PC-3 (cell line): ENCODE measurements around the gene RIMKLA. TPM values are rescaled to one million over a fixed set of nuclear protein-coding genes. Genes with fewer than 3 reads are reported as not detected.

Experiments used
- ATAC-seq: fragments of 200-7000 bp; cut with Tn5 transposase; 2 replicates; pipeline ENCODE4 v1.9.1; 2020; ENCODE audit warnings: mild to moderate bottlenecking, moderate library complexity
- BruUV-seq: library from RNA; stranded (reverse); fragments of 400-500 nt; replicated peaks from 2 replicates; lab custom pipeline; 2021; lab: Mats Ljungman, UMichigan
- CTCF ChIA-PET: fragments of 300-600 bp; sonication (Branson Sonifier 250); formaldehyde crosslinking; loops from one replicate; lab custom pipeline; 2022; ENCODE audit warnings: antibody characterized with exemption; lab: Charles Lee
- POLR2A ChIA-PET: fragments of 300-600 bp; sonication (Branson Sonifier 250); formaldehyde crosslinking; loops from one replicate; lab custom pipeline; 2022; ENCODE audit warnings: antibody characterized with exemption; ENCODE audit not compliant: unreplicated experiment; lab: Charles Lee
- DNase-seq: peaks from one replicate; pipeline ENCODE4 v3.0.0-alpha.2; 2015
- H2AFZ ChIP-seq: fragments of 300-600 bp; sonication (generic); 2 replicates; pipeline ENCODE4 v1.6.0; 2016; ENCODE audit warnings: antibody characterized with exemption, low read length
- H3F3A ChIP-seq: fragments of 300-600 bp; sonication (generic); one replicate; pipeline ENCODE4 v1.6.0; 2017; ENCODE audit warnings: antibody characterized with exemption, low read length, control low read depth, mild to moderate bottlenecking; ENCODE audit not compliant: unreplicated experiment
- H3K27ac ChIP-seq: fragments of 300-600 bp; sonication (generic); 2 replicates; pipeline ENCODE4 v1.5.1; 2016; ENCODE audit warnings: mild to moderate bottlenecking, low read length
- H3K27me3 ChIP-seq: fragments of 300-600 bp; sonication (generic); 2 replicates; pipeline ENCODE4 v1.6.1; 2016; ENCODE audit warnings: low read length, mixed read lengths
- H3K36me3 ChIP-seq: fragments of 300-600 bp; sonication (generic); 2 replicates; pipeline ENCODE4 v1.6.1; 2016; ENCODE audit warnings: low read depth, mixed run types, low read length, mixed read lengths
- H3K4me1 ChIP-seq: fragments of 300-600 bp; sonication (generic); 2 replicates; pipeline ENCODE4 v1.5.1; 2016; ENCODE audit warnings: low read length; ENCODE audit not compliant: insufficient read depth
- H3K4me2 ChIP-seq: fragments of 300-600 bp; sonication (generic); 2 replicates; pipeline ENCODE4 v1.6.0; 2016; ENCODE audit warnings: low read length
- H3K4me3 ChIP-seq: fragments of 300-600 bp; sonication (generic); 2 replicates; pipeline ENCODE4 v1.5.1; 2016; ENCODE audit warnings: mild to moderate bottlenecking, low read length, mixed read lengths
- H3K79me2 ChIP-seq: fragments of 300-600 bp; sonication (generic); 2 replicates; pipeline ENCODE4 v1.6.1; 2017; ENCODE audit warnings: low read length, mixed read lengths
- H3K9ac ChIP-seq: fragments of 300-600 bp; sonication (generic); 2 replicates; pipeline ENCODE4 v1.6.0; 2016; ENCODE audit warnings: mild to moderate bottlenecking, low read length
- H3K9me2 ChIP-seq: fragments of 300-600 bp; sonication (generic); replicated peaks from 2 replicates; pipeline ENCODE4 v1.6.1; 2016; ENCODE audit warnings: mixed run types, low read length, mixed read lengths
- H3K9me3 ChIP-seq: fragments of 300-600 bp; sonication (generic); 2 replicates; pipeline ENCODE4 v1.6.1; 2016; ENCODE audit warnings: low read length, mixed read lengths
- H4K20me1 ChIP-seq: fragments of 300-600 bp; sonication (generic); 2 replicates; pipeline ENCODE4 v1.6.1; 2016; ENCODE audit warnings: low read length, mixed read lengths
- EZH2 ChIP-seq: fragments of 300-600 bp; sonication (generic); IDR thresholded peaks from one replicate; pipeline ENCODE4 v1.6.1; 2017; ENCODE audit warnings: antibody characterized with exemption, mild to moderate bottlenecking, low read length; ENCODE audit not compliant: unreplicated experiment
- EZH2phosphoT487 ChIP-seq: fragments of 300-600 bp; sonication (generic); IDR thresholded peaks from 2 replicates; pipeline ENCODE4 v1.6.1; 2018; ENCODE audit warnings: mild to moderate bottlenecking, antibody characterized with exemption, low read length, borderline replicate concordance
- intact Hi-C: fragments of 100-400 bp; cut with micrococcal nuclease; formaldehyde crosslinking; loops from 2 replicates; pipeline ENCODE4 v1.9.0; 2023
- total RNA-seq: library from RNA; depleted of rRNA; stranded (reverse); fragments of >200 nt; gene quantifications from 2 replicates; pipeline ENCODE4 v1.2.3, GENCODE V29; 2014
- TF ChIP-seq, protein P1 (sequence below): fragments of 300-600 bp; sonication (generic); conservative IDR thresholded peaks from 2 replicates; pipeline ENCODE4 v1.5.1; 2017; ENCODE audit warnings: antibody characterized with exemption, low read depth, mild to moderate bottlenecking, low read length

RIMKLA gene
- total RNA-seq, 1 experiment from 2014 or later, result 4.5 TPM

DNA sequence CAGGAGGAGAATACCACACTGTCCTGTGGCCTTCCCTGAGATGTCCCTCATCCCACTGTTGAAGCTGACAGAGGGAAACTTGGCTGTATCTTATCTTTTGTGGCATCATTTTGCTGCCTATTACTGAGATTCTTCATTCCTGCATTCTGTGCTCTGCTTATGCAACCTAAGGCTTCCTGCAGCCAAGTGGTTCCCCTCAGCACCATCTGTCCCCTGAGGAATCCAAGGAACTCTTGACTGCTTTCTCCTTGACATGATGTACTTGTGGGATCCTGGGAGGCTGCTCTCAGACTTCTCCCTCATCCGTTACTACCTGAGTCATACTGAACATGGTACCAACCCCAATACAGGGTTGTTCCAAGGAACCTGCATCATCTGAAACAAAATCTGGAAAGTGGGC is 21.1 kb upstream of the RIMKLA start:
- no peaks in the 10 kb centered on the region for H3K9me2 ChIP-seq
- CTCF ChIA-PET, result no interaction called here

DNA sequence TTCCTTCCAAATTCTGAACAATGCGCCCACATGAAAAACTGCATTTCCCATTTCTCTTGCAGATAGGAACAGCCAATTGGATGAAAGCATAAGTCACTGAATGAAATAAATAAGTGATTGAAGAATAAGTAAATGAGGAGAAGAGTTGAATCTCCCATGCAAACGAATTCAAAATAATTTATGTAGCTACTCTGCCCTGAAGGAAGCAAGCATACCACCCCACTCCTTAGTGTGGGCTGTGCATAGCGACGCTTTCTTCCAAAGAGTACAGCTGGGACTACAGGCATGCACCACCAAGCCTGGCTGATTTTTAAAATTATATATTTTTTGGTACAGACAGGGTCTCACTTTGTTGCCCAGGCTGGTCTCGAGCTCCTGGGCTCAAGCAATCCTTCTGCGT is 16.5 kb upstream of the RIMKLA start:
- Histone ChIP-seq H4K20me1 (no peaks in the 10 kb centered on the region), H3K4me1 (no peaks in the 10 kb centered on the region), H3K9me3 (no peaks in the 10 kb centered on the region), H3K4me2 (no peak overlapping the region), H3F3A (no peaks in the 10 kb centered on the region), H2AFZ (no peak overlapping the region), H3K27me3 (no peaks in the 10 kb centered on the region), H3K36me3 (no peaks in the 10 kb centered on the region), H3K4me3 (no peak overlapping the region), H3K79me2 (no peaks in the 10 kb centered on the region), H3K9ac (no peak overlapping the region), H3K27ac (no peak overlapping the region), H3K9me2 (no peaks in the 10 kb centered on the region)
- CTCF ChIA-PET, result no interaction called here
- DNase-seq (no peak), ATAC-seq (no peak)
- no TSS peak for BruUV-seq
- intact Hi-C loops, result no loop called here
- TF ChIP-seq EZH2phosphoT487 (no peak), EZH2 (no peak)
- TF ChIP-seq, protein P1, sequence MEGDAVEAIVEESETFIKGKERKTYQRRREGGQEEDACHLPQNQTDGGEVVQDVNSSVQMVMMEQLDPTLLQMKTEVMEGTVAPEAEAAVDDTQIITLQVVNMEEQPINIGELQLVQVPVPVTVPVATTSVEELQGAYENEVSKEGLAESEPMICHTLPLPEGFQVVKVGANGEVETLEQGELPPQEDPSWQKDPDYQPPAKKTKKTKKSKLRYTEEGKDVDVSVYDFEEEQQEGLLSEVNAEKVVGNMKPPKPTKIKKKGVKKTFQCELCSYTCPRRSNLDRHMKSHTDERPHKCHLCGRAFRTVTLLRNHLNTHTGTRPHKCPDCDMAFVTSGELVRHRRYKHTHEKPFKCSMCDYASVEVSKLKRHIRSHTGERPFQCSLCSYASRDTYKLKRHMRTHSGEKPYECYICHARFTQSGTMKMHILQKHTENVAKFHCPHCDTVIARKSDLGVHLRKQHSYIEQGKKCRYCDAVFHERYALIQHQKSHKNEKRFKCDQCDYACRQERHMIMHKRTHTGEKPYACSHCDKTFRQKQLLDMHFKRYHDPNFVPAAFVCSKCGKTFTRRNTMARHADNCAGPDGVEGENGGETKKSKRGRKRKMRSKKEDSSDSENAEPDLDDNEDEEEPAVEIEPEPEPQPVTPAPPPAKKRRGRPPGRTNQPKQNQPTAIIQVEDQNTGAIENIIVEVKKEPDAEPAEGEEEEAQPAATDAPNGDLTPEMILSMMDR, result no peak
- POLR2A ChIA-PET, result no interaction called here

More for the DNA sequence above, 21.1 kb upstream of the RIMKLA start:
- no peak for DNase-seq
- no TSS peak for BruUV-seq
- no peak for TF ChIP-seq EZH2phosphoT487
- Histone ChIP-seq H3K27me3 (no peaks in the 10 kb centered on the region), H3K9me3 (no peaks in the 10 kb centered on the region), H3K36me3 (no peaks in the 10 kb centered on the region), H3K4me2 (no peak overlapping the region), H3K9ac (no peak overlapping the region), H4K20me1 (no peaks in the 10 kb centered on the region), H3K4me3 (no peak overlapping the region), H3K4me1 (no peaks in the 10 kb centered on the region), H3F3A (no peaks in the 10 kb centered on the region), H3K27ac (no peak overlapping the region), H3K79me2 (no peaks in the 10 kb centered on the region), H2AFZ (no peak overlapping the region)
- intact Hi-C loops, result no loop called here
- ATAC-seq, result no peak
- POLR2A ChIA-PET, result no interaction called here

DNA sequence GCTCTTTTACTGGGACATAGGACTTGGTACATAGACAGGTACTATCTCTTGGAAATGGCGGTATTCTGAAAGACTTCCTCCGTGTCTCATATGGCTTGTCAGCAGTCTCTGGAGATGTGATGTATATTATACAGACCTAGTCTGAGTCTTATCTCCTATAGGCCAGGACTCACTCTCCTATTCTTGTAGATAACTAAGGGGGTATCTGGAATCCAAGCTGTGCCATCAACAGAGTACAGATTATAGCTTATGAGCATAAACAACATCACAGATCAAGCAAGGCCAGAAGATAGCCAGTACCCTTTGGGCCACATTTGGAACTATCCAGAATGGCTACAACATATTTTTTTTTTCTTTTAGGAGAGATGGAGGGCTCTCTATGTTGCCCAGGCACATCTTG is 16.1 kb upstream of the RIMKLA start:
- H3K4me2 ChIP-seq, result no peak overlapping the region
- no peaks in the 10 kb centered on the region for H3K36me3 ChIP-seq
- H3K27ac ChIP-seq, result no peak overlapping the region
- no peaks in the 10 kb centered on the region for H3K4me1 ChIP-seq
- POLR2A ChIA-PET, result interaction anchor here (0.6 kb wide), 1 partner anchor 15 kb away, joined by 8 read pairs; no protein-coding TSS in a partner anchor
- no peaks in the 10 kb centered on the region for H3K27me3 ChIP-seq
- H3K9me3 ChIP-seq, result no peaks in the 10 kb centered on the region
- no peak overlapping the region for H3K4me3 ChIP-seq
- no peak overlapping the region for H2AFZ ChIP-seq
- ATAC-seq, result no peak
- TF ChIP-seq, protein P1, result no peak
- TF ChIP-seq EZH2phosphoT487 (no peak), EZH2 (no peak)
- BruUV-seq, result no TSS peak
- DNase-seq, result no peak
- no peaks in the 10 kb centered on the region for H3F3A ChIP-seq
- H3K9ac ChIP-seq, result no peak overlapping the region
- no peaks in the 10 kb centered on the region for H4K20me1 ChIP-seq
- CTCF ChIA-PET, result no interaction called here
- no peaks in the 10 kb centered on the region for H3K79me2 ChIP-seq
- no peaks in the 10 kb centered on the region for H3K9me2 ChIP-seq
- intact Hi-C loops, result no loop called here
